ENCODE measurements around the gene ABCF1. TPM values are rescaled to one million over a fixed set of nuclear protein-coding genes. Genes with fewer than 3 reads are reported as not detected.

The ABCF1 gene
- total and polyA plus RNA-seq, 5 donors from 2014 or later = 14.3 to 113 (median 18.4) TPM

DNA sequence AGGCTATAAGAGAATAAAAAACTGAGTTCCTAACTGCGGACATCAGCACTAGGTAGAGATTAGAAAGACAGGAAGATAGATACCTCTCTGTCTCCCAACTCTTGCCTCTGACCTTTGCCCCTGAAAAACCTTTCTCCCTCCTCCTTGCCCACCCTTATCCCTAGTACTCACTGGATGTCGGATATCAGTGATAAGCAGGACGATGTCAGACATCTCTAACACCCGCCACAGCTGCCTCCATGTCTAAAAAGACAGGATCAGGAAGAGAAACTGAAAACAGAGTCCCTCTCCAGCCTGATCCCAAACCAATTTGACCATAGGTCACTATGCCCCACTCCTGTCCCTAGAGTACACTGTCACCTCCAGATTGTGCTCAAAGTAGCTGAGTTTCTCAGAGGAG lies 16.8 kb upstream of the ABCF1 start:
- Mint-ChIP-seq H3K9me3 (no peaks in the 10 kb centered on the region), H3K36me3 (peaks cover 36% of the 10 kb centered on the region), H3K4me1 (peaks cover 18 to 53% (median 36%) of the 10 kb centered on the region in 4 donors), H3K27ac (peak overlapping the region in 2 of 3 donors; percentile 99 to 100), H3K27me3 (peaks cover 16% of the 10 kb centered on the region), H3K4me3 (peak overlapping the region; percentile 99 to 100 (median 100))
- H3K27ac ChIP-seq (ENCODE audit: insufficient read depth, low read length, poor library complexity, severe bottlenecking) = no peak overlapping the region
- H3K4me3 ChIP-seq (ENCODE audit: low read depth, low read length) = no peak overlapping the region
- H3K4me1 ChIP-seq (ENCODE audit: control insufficient read depth, insufficient read depth, low read length, poor library complexity, severe bottlenecking) = peaks cover 32% of the 10 kb centered on the region
- DNase-seq = no peak
- peaks cover 47% of the 10 kb centered on the region for H3K36me3 ChIP-seq (ENCODE audit: control insufficient read depth, insufficient read depth, low read length)
- no peaks in the 10 kb centered on the region for H3K27me3 ChIP-seq (ENCODE audit: control insufficient read depth, insufficient read depth, low read length)
- H3K9me3 ChIP-seq (ENCODE audit: control insufficient read depth in 2 of 2, low read length in 2 of 2) = no peaks in the 10 kb centered on the region
- no peak for ATAC-seq (ENCODE audit: low read depth in 2 of 2)

- Histone ChIP-seq H3K9me3 (ENCODE audit: control insufficient read depth in 2 of 2, low read length in 2 of 2) (no peaks in the 10 kb centered on the region), H3K4me1 (ENCODE audit: control insufficient read depth, insufficient read depth, low read length, poor library complexity, severe bottlenecking) (peaks cover 32% of the 10 kb centered on the region), H3K36me3 (ENCODE audit: control insufficient read depth, insufficient read depth, low read length) (peaks cover 44% of the 10 kb centered on the region), H3K27me3 (ENCODE audit: control insufficient read depth, insufficient read depth, low read length) (no peaks in the 10 kb centered on the region), H3K4me3 (ENCODE audit: low read depth, low read length) (peak overlapping the region; percentile 72), H3K27ac (ENCODE audit: insufficient read depth, low read length, poor library complexity, severe bottlenecking) (peak overlapping the region; percentile 99)
- DNase-seq (no peak), ATAC-seq (ENCODE audit: low read depth in 2 of 2) (no peak)
- Mint-ChIP-seq H3K4me3 (peak overlapping the region; percentile 99 to 100 (median 100)), H3K4me1 (peaks cover 19 to 61% (median 38%) of the 10 kb centered on the region in 4 donors), H3K36me3 (peaks cover 29% of the 10 kb centered on the region), H3K27ac (peak overlapping the region; percentile 20 to 100 (median 99)), H3K9me3 (no peaks in the 10 kb centered on the region), H3K27me3 (peaks cover 16% of the 10 kb centered on the region)
Observed at GRCh38 chr6:30554962-30555815, 16.1 kb upstream of the ABCF1 start.

GRCh38 chr6:30555816-30556065 lies 15.5 kb upstream of the ABCF1 start:
- Mint-ChIP-seq H3K27ac (peak overlapping the region in 2 of 3 donors; percentile 99 to 100), H3K9me3 (no peaks in the 10 kb centered on the region)

DNA sequence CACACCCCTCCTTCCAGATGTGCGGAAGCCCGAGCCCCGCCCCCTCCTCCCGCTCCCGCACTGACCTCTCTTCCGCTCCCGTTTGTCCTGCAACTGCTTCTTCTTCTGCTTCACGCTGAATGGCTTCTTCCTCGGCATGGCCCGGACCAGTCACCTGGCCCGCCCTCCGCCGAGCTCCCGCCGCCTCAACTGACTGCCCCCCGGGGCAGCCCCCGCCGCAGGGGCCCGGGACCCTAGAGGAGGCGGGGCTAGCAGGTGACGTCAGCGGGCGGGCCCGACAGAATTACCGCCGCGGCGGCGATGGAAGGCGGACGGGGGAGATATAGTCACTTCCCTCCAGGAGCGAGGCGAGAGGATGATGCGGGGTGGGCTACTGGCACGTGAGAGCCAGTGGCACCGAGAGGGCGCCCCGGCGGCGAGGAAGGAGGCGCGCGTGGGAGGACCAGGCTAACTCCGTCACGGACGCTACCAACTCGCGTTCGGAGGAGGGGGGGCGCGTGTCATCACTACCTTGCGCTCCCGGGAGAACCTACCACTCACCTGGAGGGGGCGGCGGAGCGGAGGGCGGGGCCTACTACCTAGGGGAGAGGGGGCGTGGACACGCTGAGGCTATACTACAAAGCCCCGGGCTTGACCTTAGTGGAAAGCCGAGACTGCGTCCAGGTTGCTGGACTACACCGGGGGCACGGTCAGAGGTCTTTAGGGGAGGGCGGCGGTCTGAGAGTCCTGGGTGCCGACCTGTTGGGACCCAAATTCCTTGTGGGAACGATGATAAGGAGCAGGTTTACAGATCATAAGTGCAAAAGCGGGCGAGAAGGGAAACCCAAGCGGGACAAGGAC lies 15.0 kb upstream of the ABCF1 start, which contains the start of gene GNL1:
TSS of gene GNL1 (minus strand) at position 424 of the 840 bp plus-strand sequence. CDS start at position 138, 286 bp downstream.
- H3K9me3 Mint-ChIP-seq = no peaks in the 10 kb centered on the region
- DNase-seq = peak; percentile 98 to 99 (median 99)
- Histone ChIP-seq H3K36me3 (ENCODE audit: control insufficient read depth, insufficient read depth, low read length) (peaks cover 33% of the 10 kb centered on the region), H3K27ac (ENCODE audit: insufficient read depth, low read length, poor library complexity, severe bottlenecking) (peak within 1 kb of the TSS; percentile 99), H3K9me3 (ENCODE audit: control insufficient read depth in 2 of 2, low read length in 2 of 2) (no peaks in the 10 kb centered on the region), H3K4me1 (ENCODE audit: control insufficient read depth, insufficient read depth, low read length, poor library complexity, severe bottlenecking) (peaks cover 32% of the 10 kb centered on the region), H3K4me3 (ENCODE audit: low read depth, low read length) (peak within 1 kb of the TSS; percentile 95), H3K27me3 (ENCODE audit: control insufficient read depth, insufficient read depth, low read length) (no peaks in the 10 kb centered on the region)
- ATAC-seq (ENCODE audit: low read depth in 2 of 2) = peak; percentile 95 to 96
- H3K4me1 Mint-ChIP-seq = peaks cover 16 to 67% (median 39%) of the 10 kb centered on the region in 4 donors
- peaks cover 16% of the 10 kb centered on the region for H3K27me3 Mint-ChIP-seq
- H3K4me3 Mint-ChIP-seq = peak within 1 kb of the TSS; percentile 99 to 100 (median 100)
- H3K36me3 Mint-ChIP-seq = peaks cover 20% of the 10 kb centered on the region
- peak within 1 kb of the TSS; percentile 99 to 100 (median 99) for H3K27ac Mint-ChIP-seq

More at GRCh38 chr6:30555816-30556065, 15.5 kb upstream of the ABCF1 start:
- Histone ChIP-seq H3K4me3 (ENCODE audit: low read depth, low read length) (peak overlapping the region; percentile 72), H3K36me3 (ENCODE audit: control insufficient read depth, insufficient read depth, low read length) (peaks cover 38% of the 10 kb centered on the region), H3K4me1 (ENCODE audit: control insufficient read depth, insufficient read depth, low read length, poor library complexity, severe bottlenecking) (peaks cover 32% of the 10 kb centered on the region), H3K9me3 (ENCODE audit: control insufficient read depth in 2 of 2, low read length in 2 of 2) (no peaks in the 10 kb centered on the region), H3K27ac (ENCODE audit: insufficient read depth, low read length, poor library complexity, severe bottlenecking) (peak overlapping the region; percentile 99), H3K27me3 (ENCODE audit: control insufficient read depth, insufficient read depth, low read length) (no peaks in the 10 kb centered on the region)
- H3K27me3 Mint-ChIP-seq = peaks cover 16% of the 10 kb centered on the region
- peak overlapping the region; percentile 99 to 100 (median 100) for H3K4me3 Mint-ChIP-seq
- H3K36me3 Mint-ChIP-seq = peaks cover 23% of the 10 kb centered on the region
- peaks cover 16 to 64% (median 40%) of the 10 kb centered on the region in 4 donors for H3K4me1 Mint-ChIP-seq
- DNase-seq (peak in 1 of 3 donors; percentile 25), ATAC-seq (ENCODE audit: low read depth in 2 of 2) (no peak)

- Histone ChIP-seq H3K4me3 (ENCODE audit: low read depth, low read length) (peak within 1 kb of the TSS; percentile 95), H3K9me3 (ENCODE audit: control insufficient read depth in 2 of 2, low read length in 2 of 2) (no peaks in the 10 kb centered on the region), H3K4me1 (ENCODE audit: control insufficient read depth, insufficient read depth, low read length, poor library complexity, severe bottlenecking) (peaks cover 32% of the 10 kb centered on the region), H3K27me3 (ENCODE audit: control insufficient read depth, insufficient read depth, low read length) (no peaks in the 10 kb centered on the region), H3K27ac (ENCODE audit: insufficient read depth, low read length, poor library complexity, severe bottlenecking) (peak within 1 kb of the TSS; percentile 99), H3K36me3 (ENCODE audit: control insufficient read depth, insufficient read depth, low read length) (peaks cover 26% of the 10 kb centered on the region)
- peak; percentile 85 to 94 (median 94) for DNase-seq
- Mint-ChIP-seq H3K4me1 (peaks cover 16 to 70% (median 38%) of the 10 kb centered on the region in 4 donors), H3K36me3 (peaks cover 20% of the 10 kb centered on the region), H3K9me3 (no peaks in the 10 kb centered on the region), H3K27ac (peak within 1 kb of the TSS; percentile 99 to 100 (median 99)), H3K4me3 (peak within 1 kb of the TSS; percentile 99 to 100 (median 100)), H3K27me3 (peaks cover 16% of the 10 kb centered on the region)
- ATAC-seq (ENCODE audit: low read depth in 2 of 2) = peak; percentile 58 to 59
Observed at GRCh38 chr6:30556906-30557682, 14.1 kb upstream of the ABCF1 start, which contains the start of gene PRR3. Gene PRR3 (plus strand): TSS chr6:30557295. CDS start chr6:30557345, 50 bp downstream.

DNA sequence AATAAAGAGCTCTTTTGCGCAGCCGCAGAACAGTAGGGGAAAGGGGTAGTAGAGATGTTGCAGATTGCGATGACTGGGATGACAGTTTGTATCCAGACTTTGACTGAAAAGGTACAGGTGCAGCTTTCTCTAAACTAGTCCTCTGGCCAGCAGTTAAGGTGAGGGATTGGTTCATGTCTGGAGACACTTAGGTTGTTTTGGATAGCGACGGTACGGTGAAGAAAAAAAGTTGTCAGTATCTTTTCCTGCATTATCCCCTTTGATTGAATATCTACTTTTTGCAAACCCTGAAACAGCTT lies 13.6 kb upstream of the ABCF1 start:
- peak overlapping the region; percentile 99 to 100 (median 100) for H3K4me3 Mint-ChIP-seq
- Histone ChIP-seq H3K9me3 (ENCODE audit: control insufficient read depth in 2 of 2, low read length in 2 of 2) (no peaks in the 10 kb centered on the region), H3K36me3 (ENCODE audit: control insufficient read depth, insufficient read depth, low read length) (peaks cover 26% of the 10 kb centered on the region), H3K27ac (ENCODE audit: insufficient read depth, low read length, poor library complexity, severe bottlenecking) (peak overlapping the region; percentile 99), H3K4me3 (ENCODE audit: low read depth, low read length) (peak overlapping the region; percentile 95), H3K27me3 (ENCODE audit: control insufficient read depth, insufficient read depth, low read length) (no peaks in the 10 kb centered on the region), H3K4me1 (ENCODE audit: control insufficient read depth, insufficient read depth, low read length, poor library complexity, severe bottlenecking) (peaks cover 32% of the 10 kb centered on the region)
- peaks cover 16% of the 10 kb centered on the region for H3K27me3 Mint-ChIP-seq
- DNase-seq (peak in 1 of 3 donors; percentile 63), ATAC-seq (ENCODE audit: low read depth in 2 of 2) (no peak)
- peaks cover 21% of the 10 kb centered on the region for H3K36me3 Mint-ChIP-seq
- no peaks in the 10 kb centered on the region for H3K9me3 Mint-ChIP-seq
- peak overlapping the region; percentile 99 to 100 (median 99) for H3K27ac Mint-ChIP-seq
- peaks cover 16 to 70% (median 38%) of the 10 kb centered on the region in 4 donors for H3K4me1 Mint-ChIP-seq

- no peaks in the 10 kb centered on the region for H3K27me3 ChIP-seq (ENCODE audit: control insufficient read depth, insufficient read depth, low read length)
- H3K27me3 Mint-ChIP-seq = peaks cover 16% of the 10 kb centered on the region
- H3K4me1 ChIP-seq (ENCODE audit: control insufficient read depth, insufficient read depth, low read length, poor library complexity, severe bottlenecking) = peaks cover 18% of the 10 kb centered on the region
- H3K4me3 Mint-ChIP-seq = no peak overlapping the region
- H3K9me3 Mint-ChIP-seq = no peaks in the 10 kb centered on the region
- H3K36me3 Mint-ChIP-seq = peaks cover 13% of the 10 kb centered on the region
- no peak for DNase-seq
- H3K36me3 ChIP-seq (ENCODE audit: control insufficient read depth, insufficient read depth, low read length) = peaks cover 13% of the 10 kb centered on the region
- peak overlapping the region in 1 of 3 donors; percentile 62 for H3K27ac Mint-ChIP-seq
- no peak overlapping the region for H3K27ac ChIP-seq (ENCODE audit: insufficient read depth, low read length, poor library complexity, severe bottlenecking)
- H3K4me1 Mint-ChIP-seq = peaks cover 16 to 56% (median 29%) of the 10 kb centered on the region in 4 donors
- H3K9me3 ChIP-seq (ENCODE audit: control insufficient read depth in 2 of 2, low read length in 2 of 2) = no peaks in the 10 kb centered on the region
- ATAC-seq (ENCODE audit: low read depth in 2 of 2) = no peak
- H3K4me3 ChIP-seq (ENCODE audit: low read depth, low read length) = no peak overlapping the region
Observed at GRCh38 chr6:30560930-30561329, 10.3 kb upstream of the ABCF1 start.
